Measurements from ENCODE around the gene NPEPPS. TPM values are rescaled to one million over a fixed set of nuclear protein-coding genes. Genes with fewer than 3 reads are reported as not detected.

The NPEPPS gene
- total RNA-seq, 2 experiments from 2014 or later = 77.3 to 80.7 TPM

- ChIA-PET CTCF (no interaction called here), POLR2A (no interaction called here)
- peaks cover 60% of the 10 kb centered on the region for H3K36me3 Mint-ChIP-seq (ENCODE audit: low read depth)
- H3K36me3 ChIP-seq (ENCODE audit: insufficient read depth, low read length) = peaks cover 54% of the 10 kb centered on the region
- H3K27ac Mint-ChIP-seq = no peak overlapping the region
- ATAC-seq (ENCODE audit: poor library complexity) = no peak
- H3K4me3 Mint-ChIP-seq = no peak overlapping the region
- DNase-seq = no peak
- no peaks in the 10 kb centered on the region for H3K27me3 ChIP-seq (ENCODE audit: control insufficient read depth in 1 of 2, insufficient read depth in 2 of 2, low read length in 2 of 2)
- H3K27me3 Mint-ChIP-seq = no peaks in the 10 kb centered on the region
- H3K4me1 ChIP-seq (ENCODE audit: insufficient read depth, low read length) = no peaks in the 10 kb centered on the region
- H3K9me3 ChIP-seq (ENCODE audit: control insufficient read depth in 1 of 2, insufficient read depth in 1 of 2, low read length in 2 of 2) = no peaks in the 10 kb centered on the region
- intact Hi-C loops (cut with DNase I, micrococcal nuclease) = no loop called here
- no peak for TF ChIP-seq CTCF (IDR thresholded peaks at IDR 0.05)
- H3K27ac ChIP-seq (ENCODE audit: low read depth in 1 of 2, low read length in 2 of 2) = no peak overlapping the region
- H3K4me1 Mint-ChIP-seq (ENCODE audit: low read depth) = no peaks in the 10 kb centered on the region
- no peak overlapping the region for H3K4me3 ChIP-seq (ENCODE audit: low read length)
- H3K9me3 Mint-ChIP-seq = no peaks in the 10 kb centered on the region
Measured at GRCh38 chr17:47621293-47622179, 90.6 kb downstream of the NPEPPS start.

GRCh38 chr17:47622180-47622549 is 91.3 kb downstream of the NPEPPS start:
- Mint-ChIP-seq H3K4me3 (no peak overlapping the region), H3K4me1 (ENCODE audit: low read depth) (no peaks in the 10 kb centered on the region), H3K27me3 (no peaks in the 10 kb centered on the region), H3K27ac (no peak overlapping the region), H3K36me3 (ENCODE audit: low read depth) (peaks cover 60% of the 10 kb centered on the region), H3K9me3 (no peaks in the 10 kb centered on the region)
- peaks cover 54% of the 10 kb centered on the region for H3K36me3 ChIP-seq (ENCODE audit: insufficient read depth, low read length)
- intact Hi-C loops (cut with DNase I, micrococcal nuclease) = no loop called here
- TF ChIP-seq CTCF (IDR thresholded peaks at IDR 0.05) = no peak
- no peak overlapping the region for H3K27ac ChIP-seq (ENCODE audit: low read depth in 1 of 2, low read length in 2 of 2)
- no peak overlapping the region for H3K4me3 ChIP-seq (ENCODE audit: low read length)
- CTCF ChIA-PET = no interaction called here
- POLR2A ChIA-PET = no interaction called here
- no peaks in the 10 kb centered on the region for H3K9me3 ChIP-seq (ENCODE audit: control insufficient read depth in 1 of 2, insufficient read depth in 1 of 2, low read length in 2 of 2)
- H3K27me3 ChIP-seq (ENCODE audit: control insufficient read depth in 1 of 2, insufficient read depth in 2 of 2, low read length in 2 of 2) = no peaks in the 10 kb centered on the region
- no peaks in the 10 kb centered on the region for H3K4me1 ChIP-seq (ENCODE audit: insufficient read depth, low read length)
- no peak for ATAC-seq (ENCODE audit: poor library complexity)
- no peak for DNase-seq

GRCh38 chr17:47624727-47625068 is 93.8 kb downstream of the NPEPPS start:
- TF ChIP-seq CTCF (IDR thresholded peaks at IDR 0.05) = no peak
- CTCF ChIA-PET = no interaction called here
- H3K36me3 ChIP-seq (ENCODE audit: insufficient read depth, low read length) = peaks cover 37% of the 10 kb centered on the region
- no peaks in the 10 kb centered on the region for H3K9me3 Mint-ChIP-seq
- no peaks in the 10 kb centered on the region for H3K4me1 Mint-ChIP-seq (ENCODE audit: low read depth)
- no peak overlapping the region for H3K4me3 ChIP-seq (ENCODE audit: low read length)
- ATAC-seq (ENCODE audit: poor library complexity) (no peak), DNase-seq (no peak)
- H3K9me3 ChIP-seq (ENCODE audit: control insufficient read depth in 1 of 2, insufficient read depth in 1 of 2, low read length in 2 of 2) = no peaks in the 10 kb centered on the region
- no peak overlapping the region for H3K27ac Mint-ChIP-seq
- POLR2A ChIA-PET = no interaction called here
- H3K27me3 ChIP-seq (ENCODE audit: control insufficient read depth in 1 of 2, insufficient read depth in 2 of 2, low read length in 2 of 2) = no peaks in the 10 kb centered on the region
- no peaks in the 10 kb centered on the region for H3K4me1 ChIP-seq (ENCODE audit: insufficient read depth, low read length)
- intact Hi-C loops (cut with DNase I, micrococcal nuclease) = no loop called here
- H3K36me3 Mint-ChIP-seq (ENCODE audit: low read depth) = peaks cover 41% of the 10 kb centered on the region
- no peaks in the 10 kb centered on the region for H3K27me3 Mint-ChIP-seq
- no peak overlapping the region for H3K4me3 Mint-ChIP-seq
- no peak overlapping the region for H3K27ac ChIP-seq (ENCODE audit: low read depth in 1 of 2, low read length in 2 of 2)

Data from CD4-positive, alpha-beta T cell (primary cell).